Right hindlimb (tissue), 1 donor: Measurements from ENCODE around the gene PLAAT4.
A peak's percentile ranks its signal among the peaks of the same experiment; 100 is the strongest.

ENCODE experiments used
- DNase-seq: peaks from one replicate; pipeline ENCODE4 v3.0.0-alpha.2; 2018

PLAAT4 gene, protein sequence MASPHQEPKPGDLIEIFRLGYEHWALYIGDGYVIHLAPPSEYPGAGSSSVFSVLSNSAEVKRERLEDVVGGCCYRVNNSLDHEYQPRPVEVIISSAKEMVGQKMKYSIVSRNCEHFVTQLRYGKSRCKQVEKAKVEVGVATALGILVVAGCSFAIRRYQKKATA

DNA sequence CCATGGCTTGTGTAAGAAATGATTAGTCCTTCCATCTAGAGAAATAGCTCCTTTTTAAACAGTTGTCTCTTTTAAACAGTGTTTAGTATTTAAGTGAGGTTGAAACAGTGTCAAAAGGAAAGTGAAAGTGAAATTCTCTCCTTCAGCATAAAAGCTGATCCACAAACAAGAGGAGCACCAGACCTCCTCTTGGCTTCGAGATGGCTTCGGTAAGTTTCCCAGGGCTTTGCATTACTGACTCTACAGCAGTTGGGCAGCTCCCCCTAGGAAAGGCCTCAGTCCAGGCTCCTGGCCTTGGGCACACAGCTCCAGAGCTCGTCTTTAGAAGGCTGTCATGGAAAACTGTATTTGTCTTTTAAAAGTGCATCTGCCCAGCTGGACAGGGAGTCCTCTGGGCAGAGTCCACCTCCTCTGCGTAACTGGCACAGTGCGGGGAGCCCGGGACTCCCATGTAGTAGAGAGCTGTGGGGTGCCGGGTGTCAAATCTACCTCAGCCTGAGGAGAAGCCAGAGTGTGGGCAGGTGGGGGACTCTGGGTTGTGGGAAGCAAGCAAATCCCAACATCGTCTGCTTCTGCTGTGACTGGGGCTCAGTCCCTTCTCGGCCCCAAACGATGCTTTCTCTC, at the start of gene PLAAT4:
Gene PLAAT4, plus strand, starts transcription at position 140 of the 624 bp plus-strand sequence. Its CDS starts 61 bp downstream, at position 201.
- peak; percentile 71 for DNase-seq

DNA sequence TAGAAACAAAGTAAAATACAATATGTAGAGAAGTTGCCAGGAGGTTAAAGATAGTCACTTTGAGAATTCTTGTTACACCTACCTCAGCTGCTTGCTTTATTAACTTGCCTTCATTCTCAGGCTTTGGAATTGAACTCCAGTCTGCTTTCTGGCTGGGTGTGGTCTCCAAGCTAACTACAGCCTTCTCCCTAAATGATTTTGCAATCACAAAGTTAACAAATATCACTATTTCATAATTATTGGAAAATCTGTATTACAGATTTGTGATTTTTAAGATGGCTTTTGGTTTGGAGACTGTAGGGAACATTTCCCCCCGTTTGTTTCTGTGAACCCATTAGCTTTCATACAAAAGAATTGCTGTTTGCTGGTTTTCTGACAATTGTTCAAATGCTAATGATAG, 47.8 kb upstream of the PLAAT4 start:
- no peak for DNase-seq

DNA sequence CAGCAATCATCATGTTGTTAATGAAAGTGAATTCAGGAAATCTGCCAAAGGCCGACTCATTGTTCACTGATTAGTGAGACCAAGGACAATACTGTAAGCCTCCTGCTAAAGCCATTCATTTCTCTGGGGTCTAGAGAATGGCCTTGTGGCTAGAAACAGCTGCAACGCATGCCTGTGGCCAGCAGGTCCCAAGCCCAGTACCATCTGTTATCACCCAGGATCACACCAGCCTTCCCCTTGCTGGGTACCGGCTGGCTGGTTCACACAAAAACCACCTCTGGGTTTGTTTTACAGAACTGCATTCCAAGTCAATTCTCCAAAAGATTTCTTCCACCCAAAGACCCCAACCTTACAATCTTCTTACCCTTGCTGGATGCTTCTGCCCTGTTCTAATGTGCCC, 46.7 kb upstream of the PLAAT4 start:
- no peak for DNase-seq

DNA sequence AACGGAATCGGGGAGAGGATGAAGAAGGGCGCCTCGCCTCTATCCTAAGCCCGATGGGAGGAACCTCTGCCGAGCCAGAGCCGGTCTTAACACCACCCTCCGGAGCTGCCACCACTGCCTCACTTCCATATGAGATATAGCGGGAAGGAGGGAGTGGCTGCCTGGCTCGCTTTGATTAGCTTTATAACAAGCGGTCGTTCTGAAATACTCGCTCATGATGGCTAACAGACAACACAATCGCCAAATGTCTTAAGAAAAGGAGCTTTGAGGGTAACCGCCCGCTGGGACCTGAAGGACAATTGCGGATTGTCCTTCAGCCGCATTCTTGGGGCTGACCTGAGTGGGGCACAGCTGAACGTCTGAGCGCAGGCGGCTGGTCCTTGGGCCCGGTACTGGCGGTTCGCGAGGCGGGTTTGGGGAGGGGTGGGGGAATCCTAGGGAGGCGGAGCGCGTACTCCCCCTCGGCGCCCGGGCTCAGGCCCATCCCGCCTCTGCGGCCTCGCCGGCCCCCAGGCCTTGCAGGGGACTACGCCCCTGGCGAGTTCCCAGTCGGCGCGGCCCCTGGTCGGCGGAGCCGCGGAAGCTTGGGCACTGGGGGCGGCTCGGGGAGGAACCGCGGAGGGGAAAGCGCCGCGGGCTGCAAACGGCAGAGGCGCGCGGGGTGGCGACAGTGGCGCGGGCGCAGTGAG, 45.9 kb upstream of the PLAAT4 start, which contains the start of gene PLAAT5:
Gene PLAAT5, minus strand, starts transcription at position 617 of the 689 bp plus-strand sequence. Its CDS starts 133 bp downstream, at position 484.
- DNase-seq: peak; percentile 75

DNA sequence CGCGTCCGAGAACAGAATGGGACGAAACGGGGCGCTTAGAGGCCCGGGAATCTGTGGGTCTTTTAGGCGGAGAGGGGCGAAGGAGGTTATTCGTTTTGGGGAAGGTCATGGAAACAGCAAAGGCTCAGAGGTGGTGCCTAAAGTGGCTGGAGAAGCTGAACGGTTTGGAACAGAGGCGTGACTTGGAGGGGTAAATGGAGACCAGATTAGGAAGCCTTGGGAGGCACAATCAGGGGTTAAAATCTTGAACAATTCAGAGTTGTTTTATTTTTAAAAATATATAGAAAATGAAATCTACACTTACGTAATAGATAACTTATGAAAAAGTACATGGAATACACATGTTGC, 45.4 kb upstream of the PLAAT4 start:
- DNase-seq: no peak

DNA sequence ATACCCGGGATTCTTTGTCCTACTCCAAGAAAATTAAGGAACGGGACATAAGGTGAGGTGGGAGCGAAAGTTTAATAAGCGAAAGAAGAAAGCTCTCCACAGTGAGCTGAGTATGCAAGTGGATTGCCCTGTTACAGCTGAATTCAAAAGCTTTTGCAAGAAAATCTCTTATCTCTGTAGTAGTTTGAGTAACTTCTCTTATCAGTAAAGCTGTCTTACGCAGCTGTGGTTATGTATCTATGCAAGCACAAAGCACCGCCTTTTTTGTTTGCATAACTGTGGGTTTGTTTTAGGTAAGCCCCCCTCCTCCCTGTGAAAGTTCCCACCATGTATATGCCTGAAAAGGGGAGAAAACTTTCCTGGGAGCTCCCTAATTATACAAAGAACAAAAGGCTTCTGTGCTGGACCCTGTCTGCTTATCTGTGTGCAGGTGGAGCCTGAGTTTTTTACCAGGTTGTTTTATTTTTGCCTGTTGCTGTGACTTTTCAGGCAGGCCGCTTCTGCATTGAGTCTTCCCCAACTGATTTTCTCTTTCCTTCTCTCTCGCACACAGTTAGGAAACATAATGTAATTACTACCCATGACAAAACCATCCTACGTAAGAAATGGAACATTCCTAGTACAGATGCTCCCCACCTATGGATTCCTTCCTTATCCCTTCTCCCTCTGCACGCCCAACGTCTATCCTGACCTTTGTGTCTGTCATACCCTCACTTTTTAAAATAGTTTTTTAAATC, 44.8 kb upstream of the PLAAT4 start:
- no peak for DNase-seq

DNA sequence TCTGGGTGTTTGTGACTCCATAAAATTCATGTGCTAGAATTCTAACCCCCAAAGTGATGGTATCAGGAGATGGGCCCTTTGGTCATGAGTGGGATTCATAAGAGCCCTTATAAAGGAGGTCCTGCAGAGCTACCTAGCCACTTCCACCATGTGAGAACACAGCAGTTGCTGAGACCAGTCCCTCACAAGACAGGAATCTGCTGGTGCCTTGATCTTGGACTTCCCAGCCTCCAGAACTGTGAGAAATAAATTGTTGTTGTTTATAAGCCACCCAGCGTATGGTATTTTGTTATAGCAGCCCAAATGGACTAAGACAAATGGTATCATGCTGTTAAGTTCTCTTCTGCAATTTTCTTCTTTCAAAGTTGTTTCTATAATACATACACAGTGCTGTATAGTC, 44.2 kb upstream of the PLAAT4 start:
- no peak for DNase-seq

DNA sequence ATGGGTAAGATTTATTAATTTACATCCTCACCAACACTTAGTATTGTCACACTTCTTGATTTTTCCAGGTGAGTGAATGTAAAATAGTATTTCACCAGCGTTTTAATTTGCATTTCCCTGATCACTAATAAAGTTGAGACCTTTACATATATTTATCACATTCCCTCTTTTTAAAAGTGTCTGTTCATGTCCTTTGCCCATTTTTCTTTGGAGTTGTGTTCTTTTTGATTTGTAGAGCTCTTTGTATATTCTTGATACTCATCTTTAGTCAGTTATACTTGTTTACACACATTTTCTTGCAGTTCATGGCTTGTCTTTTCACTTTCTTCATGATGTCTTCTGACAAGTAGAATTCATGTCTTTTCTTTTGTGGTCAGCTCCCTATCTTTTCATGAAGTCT, 43.5 kb upstream of the PLAAT4 start:
- no peak for DNase-seq

DNA sequence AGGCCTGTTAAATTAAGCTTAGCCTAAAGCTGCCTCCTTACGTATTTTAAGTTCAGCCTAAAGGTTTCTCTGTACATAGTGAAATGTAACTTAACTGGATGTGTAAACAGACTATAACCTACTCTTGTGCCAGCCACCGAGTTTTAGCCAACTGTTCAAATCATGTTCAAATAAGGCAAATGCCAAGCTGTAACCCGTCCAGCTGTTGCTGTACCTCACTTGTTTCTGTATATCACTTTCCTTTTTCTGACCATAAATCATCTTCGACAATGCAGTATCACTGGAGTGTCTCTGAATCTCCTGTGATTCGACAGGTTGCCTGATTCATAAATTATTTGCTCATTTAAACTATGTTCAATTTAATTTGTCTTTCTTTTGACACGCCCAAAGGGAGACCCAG, 41.6 kb upstream of the PLAAT4 start:
- no peak for DNase-seq

DNA sequence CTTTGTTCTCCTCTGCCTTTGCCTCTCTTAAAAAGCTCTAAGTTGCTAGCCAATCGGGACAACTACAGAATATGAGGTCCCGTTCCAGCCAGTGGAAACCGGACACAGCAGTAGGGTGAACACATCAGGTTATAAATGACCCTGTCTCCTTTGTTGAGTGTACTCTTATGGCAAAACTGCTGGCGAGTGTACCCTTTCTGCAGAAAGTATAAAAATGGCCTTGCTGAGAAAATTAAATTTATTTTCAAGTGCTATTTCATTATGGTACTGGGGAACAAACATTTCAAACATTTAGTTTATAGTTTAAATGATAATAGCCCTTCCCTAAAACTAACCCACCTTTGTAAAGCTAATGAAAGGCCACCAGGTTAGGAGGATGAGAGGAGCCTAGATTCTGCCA, 36.7 kb upstream of the PLAAT4 start:
- DNase-seq: no peak

DNA sequence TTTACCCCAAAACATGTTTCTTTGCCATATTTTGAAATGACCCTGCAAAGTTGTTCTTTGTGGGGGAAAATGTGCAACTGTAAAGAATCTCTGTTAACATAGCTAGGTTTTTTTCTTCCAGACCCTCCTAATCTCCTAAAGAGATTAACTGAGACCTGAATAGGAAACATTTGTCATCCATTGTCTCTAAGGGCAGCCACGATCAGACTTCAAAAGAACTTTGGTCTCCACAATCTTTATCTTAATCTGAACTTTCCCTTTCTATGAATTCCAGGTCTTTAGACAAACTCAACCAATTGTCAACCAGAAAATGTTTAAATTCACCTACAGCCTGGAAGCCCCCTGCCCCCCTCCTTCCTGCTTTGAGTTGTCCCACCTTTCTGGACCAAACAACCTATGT, 35.4 kb upstream of the PLAAT4 start:
- no peak for DNase-seq

DNA sequence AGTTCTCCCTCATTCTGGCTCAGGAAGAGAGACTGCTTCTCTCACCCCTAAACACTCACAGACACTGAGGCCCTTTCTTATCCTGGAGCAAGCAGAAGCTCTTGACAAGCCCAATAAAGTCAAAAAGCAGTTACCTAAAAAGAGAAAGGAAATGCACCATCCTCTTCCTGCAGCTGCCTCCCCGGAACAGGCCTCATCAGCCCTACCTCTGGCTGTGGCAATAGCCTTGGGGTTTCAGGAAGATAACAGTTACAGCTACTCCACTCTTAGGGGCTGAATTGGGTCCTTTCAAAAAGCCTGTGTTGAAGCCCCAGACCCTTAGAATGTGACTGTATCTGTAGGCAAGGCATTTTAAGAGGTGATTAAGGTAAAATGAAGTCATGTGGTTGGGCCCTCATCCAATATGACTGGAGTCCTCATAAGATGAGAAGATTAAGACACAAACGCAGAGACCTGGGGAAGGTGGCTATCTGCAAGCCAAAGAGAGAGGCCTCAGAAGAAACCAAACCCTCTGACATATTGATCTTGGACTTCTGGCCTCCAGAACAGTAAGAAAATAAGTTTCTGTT, 34.3 kb upstream of the PLAAT4 start:
- no peak for DNase-seq

DNA sequence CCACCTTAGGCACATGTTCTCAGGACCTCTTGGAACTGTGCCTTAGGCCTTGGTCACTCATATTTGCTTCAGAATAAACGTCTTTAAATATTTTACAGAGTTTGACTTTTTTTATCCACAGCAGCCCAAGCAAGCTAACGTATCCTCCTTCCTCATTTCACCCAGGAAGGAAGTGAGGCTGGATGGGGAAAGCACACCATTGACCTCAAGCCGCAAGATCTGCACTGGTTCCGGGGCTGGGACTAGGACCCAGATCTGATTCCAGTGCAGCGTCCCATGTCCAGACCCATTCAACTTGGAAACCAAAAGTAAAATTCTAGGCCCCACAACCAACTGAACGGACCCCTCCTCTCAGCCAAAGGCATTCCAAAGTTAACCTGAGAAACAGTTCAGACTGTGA, 33.1 kb upstream of the PLAAT4 start:
- no peak for DNase-seq

DNA sequence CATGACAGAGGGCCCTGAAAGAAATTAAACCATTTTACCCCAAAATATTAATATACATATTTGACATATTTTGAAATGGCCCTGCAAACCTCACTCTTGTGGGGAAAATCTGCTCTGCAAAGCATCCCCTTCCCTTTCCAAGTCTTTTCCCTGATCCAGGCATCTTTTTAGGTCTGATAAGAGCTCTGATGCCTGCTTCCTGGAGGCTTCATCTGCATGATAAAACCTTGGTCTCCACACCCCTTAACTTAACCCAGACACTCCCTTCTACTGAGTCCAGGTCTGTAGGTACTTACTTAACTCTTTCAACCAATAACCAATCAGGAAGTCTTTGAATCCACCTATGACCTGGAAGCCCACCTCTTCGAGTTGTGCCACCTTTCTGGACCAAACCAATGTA, 32.6 kb upstream of the PLAAT4 start:
- DNase-seq: no peak

DNA sequence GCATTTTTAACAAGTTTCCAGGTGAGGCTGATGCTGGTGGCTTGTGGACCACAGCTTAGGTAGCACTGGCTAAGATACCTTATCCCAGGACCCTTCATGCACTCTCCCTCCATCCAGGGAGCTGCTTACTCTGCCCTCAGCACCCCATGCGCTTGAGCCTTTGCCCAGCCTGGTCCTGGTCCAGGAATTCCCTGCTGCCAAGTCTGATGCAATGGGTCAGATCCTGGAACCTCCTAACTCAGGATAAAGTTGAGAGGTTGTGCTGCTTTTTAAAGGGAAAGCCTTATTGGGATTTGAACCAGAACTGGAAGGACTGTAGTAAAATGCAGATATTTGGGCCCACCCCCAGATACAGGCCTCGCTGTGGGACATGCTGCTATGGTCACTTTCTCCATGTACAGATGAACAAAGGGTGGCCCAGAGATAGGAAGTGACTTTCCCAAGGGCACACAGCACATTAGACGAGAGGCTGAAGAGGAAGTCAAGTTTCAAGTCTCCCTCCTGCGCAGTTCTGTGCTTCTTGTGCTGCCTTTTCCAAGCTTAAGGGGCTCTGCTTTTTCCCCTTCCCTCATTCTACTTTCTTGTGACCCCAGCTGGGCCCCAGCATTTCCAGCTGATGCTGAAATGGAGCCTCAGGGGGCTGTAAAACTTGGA, 31.5 kb upstream of the PLAAT4 start:
- no peak for DNase-seq

DNA sequence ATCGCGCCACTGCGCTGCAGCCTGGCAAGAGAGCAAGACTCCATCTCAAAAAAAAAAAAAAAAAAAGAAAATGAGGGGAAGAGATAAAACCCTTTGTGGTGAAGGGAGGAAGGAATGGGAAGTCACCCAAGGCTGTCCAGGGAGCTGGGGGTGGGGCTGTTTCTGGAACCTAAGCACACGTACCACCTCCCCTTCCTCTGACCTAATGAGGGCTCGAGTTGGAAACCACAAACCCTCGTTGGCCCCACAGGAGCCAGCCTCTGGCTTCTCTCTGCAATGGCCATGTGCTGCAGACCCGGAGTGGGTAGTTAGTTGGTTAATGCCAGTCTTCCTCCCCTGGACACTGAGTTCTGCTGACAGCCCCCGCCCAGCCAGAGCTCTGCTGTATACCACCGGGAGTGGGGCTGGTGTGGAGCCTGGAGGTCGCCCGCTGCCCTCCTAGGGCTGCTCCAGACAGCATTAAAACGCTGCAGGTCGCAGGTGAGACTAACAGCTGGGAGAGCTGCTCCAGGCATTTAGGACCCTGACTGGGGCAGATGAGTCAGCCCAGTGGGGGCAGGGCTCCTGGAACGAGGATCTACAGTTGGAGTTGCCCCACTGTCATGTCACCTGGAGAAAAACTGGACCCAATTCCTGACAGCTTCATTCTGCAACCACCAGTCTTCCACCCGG, 30.6 kb upstream of the PLAAT4 start, which contains the start of gene LGALS12:
Gene LGALS12, plus strand, starts transcription at position 228 of the 672 bp plus-strand sequence. Its CDS starts 375 bp downstream, at position 603.
- no peak for DNase-seq

DNA sequence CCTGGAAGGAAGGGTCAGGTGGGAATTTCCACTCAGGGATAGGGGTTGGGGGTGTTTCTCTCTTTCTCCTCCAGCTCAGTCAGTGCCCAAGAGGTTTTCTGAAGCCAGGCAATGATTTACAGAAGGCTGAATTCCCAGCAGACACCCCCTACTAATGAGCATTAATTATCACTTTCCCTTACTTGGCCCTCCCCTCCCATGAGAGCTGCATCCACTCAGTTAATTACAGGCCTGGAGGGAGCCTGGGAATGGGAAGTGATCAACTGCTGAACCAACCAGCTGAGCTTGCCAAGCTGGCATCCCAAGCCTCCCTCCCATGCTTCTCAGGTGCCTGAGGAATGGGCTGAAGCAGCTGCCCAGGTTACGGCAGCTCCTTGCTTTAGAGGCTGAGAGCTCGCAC, 29.7 kb upstream of the PLAAT4 start:
- DNase-seq: no peak

DNA sequence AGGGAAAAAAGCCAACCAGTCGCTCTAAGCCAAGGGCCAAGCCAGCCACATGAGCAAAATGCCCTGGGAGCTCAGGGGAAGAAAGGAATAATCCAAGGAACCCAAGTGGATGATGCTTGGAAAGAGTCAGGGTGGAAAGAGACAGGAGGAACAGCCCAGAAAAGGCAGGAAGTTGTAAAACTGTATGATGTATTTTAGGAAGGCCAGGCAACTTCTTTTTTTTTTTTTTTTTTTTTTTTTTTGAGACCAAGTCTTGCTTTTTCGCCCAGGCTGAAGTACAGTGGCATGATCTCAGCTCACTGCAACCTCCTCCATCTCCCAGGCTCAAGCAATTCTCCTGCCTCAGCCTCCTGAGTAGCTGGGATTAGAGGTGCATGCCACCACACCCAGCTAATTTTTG, 29.1 kb upstream of the PLAAT4 start:
- DNase-seq: no peak

DNA sequence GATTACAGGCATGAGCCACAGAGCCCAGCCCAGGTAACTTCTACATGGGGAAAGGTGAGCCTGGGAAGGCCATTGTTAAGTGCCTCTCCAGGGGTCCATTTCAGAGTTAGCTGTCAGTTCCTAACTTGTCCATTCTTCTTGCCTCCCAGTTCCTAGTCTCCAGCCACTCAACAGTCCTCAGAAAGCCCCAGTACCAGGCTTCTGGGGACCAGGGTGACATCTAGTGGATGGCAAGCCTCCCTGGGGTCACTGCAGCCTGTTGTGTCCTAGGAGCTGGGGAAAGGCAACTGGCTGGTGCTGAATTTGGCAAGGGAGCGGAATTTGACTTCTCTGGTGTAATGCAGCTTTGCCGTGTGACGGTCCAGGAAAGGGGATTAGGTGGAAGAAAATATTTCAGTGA, 28.6 kb upstream of the PLAAT4 start:
- DNase-seq: peak; percentile 51

DNA sequence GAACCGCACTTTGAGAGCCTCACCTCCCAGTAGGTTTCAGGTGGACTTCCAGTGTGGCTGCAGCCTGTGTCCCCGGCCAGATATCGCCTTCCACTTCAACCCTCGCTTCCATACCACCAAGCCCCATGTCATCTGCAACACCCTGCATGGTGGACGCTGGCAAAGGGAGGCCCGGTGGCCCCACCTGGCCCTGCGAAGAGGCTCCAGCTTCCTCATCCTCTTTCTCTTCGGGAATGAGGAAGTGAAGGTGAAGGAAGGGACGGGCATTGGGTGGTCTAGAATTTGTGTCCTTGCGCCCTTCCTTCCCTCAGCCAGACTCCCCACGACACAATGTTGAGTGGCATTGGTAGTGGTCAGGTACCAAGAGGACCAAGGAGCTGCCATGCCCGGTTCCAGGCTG, 27.9 kb upstream of the PLAAT4 start:
- DNase-seq: no peak

DNA sequence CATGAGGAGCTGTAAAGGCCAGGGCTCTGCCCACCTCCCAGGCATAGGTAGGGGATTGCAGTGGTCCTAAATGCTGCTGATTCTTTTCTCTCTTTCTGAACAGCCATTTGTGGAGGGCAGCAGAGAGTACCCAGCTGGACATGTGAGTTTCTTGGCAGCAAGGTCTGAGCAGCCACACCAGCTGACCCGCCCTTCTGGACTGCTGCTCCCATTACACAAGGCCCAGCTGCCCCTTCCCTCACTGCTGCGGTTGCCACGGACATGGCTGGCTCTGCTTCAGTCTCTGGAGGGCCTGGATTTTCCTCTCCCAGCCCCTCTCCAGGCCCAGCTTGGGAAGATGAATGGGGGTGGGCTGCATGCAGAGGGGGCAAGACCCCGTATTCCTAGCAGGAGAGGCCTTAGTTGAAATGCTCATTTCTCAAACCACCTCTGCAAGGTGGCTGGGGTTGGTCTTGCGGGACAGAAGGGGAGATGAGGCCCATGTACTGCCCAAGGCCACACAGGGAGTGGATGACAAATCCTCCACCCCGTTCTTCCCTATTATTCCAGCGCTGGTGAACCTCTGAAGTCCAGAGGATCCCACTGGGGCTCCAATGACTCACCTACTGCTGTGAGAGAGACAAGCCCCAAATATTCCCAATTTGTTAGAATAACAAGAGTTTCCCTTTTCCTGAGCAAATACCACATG, 26.1 kb upstream of the PLAAT4 start:
- DNase-seq: peak; percentile 60
